ENCODE data around the gene EFNA4. TPM values are rescaled to one million over a fixed set of nuclear protein-coding genes. Genes with fewer than 3 reads are reported as not detected.

EFNA4 gene
- total RNA-seq, 1 donor from 2014 or later, result 46.8 TPM

GRCh38 chr1:155052439-155053395 is 10.8 kb upstream of the EFNA4 start:
- no peak overlapping the region for H3K27ac Mint-ChIP-seq
- H3K4me3 Mint-ChIP-seq (ENCODE audit: low read depth), result peak overlapping the region; percentile 59

GRCh38 chr1:155053531-155054105 is 9.9 kb upstream of the EFNA4 start:
- H3K9me3 Mint-ChIP-seq (ENCODE audit: low read depth), result no peaks in the 10 kb centered on the region
- no peak for TF ChIP-seq CTCF (IDR thresholded peaks at IDR 0.05; ENCODE audit: unreplicated experiment)
- H3K27me3 Mint-ChIP-seq, result peaks cover 18% of the 10 kb centered on the region
- no peak for DNase-seq (ENCODE audit: low spot score, unreplicated experiment)
- peaks cover 12% of the 10 kb centered on the region for H3K4me1 Mint-ChIP-seq (ENCODE audit: low read depth)
- no peak overlapping the region for H3K27ac Mint-ChIP-seq
- no peak overlapping the region for H3K4me3 Mint-ChIP-seq (ENCODE audit: low read depth)
- no peaks in the 10 kb centered on the region for H3K36me3 Mint-ChIP-seq (ENCODE audit: insufficient read depth)

More at GRCh38 chr1:155052439-155053395, 10.8 kb upstream of the EFNA4 start:
- Mint-ChIP-seq H3K9me3 (ENCODE audit: low read depth) (no peaks in the 10 kb centered on the region), H3K36me3 (ENCODE audit: insufficient read depth) (no peaks in the 10 kb centered on the region), H3K4me1 (ENCODE audit: low read depth) (peaks cover 12% of the 10 kb centered on the region), H3K27me3 (peaks cover 18% of the 10 kb centered on the region)
- TF ChIP-seq CTCF (IDR thresholded peaks at IDR 0.05; ENCODE audit: unreplicated experiment), result no peak
- no peak for DNase-seq (ENCODE audit: low spot score, unreplicated experiment)

- TF ChIP-seq CTCF (IDR thresholded peaks at IDR 0.05; ENCODE audit: unreplicated experiment), result no peak
- Mint-ChIP-seq H3K36me3 (ENCODE audit: insufficient read depth) (no peaks in the 10 kb centered on the region), H3K27me3 (peaks cover 11% of the 10 kb centered on the region), H3K27ac (no peak overlapping the region), H3K4me3 (ENCODE audit: low read depth) (no peak overlapping the region), H3K9me3 (ENCODE audit: low read depth) (no peaks in the 10 kb centered on the region), H3K4me1 (ENCODE audit: low read depth) (peaks cover 6% of the 10 kb centered on the region)
- no peak for DNase-seq (ENCODE audit: low spot score, unreplicated experiment)
These were observed 6.4 kb upstream of the EFNA4 start for GRCh38 chr1:155057104-155057503.

- DNase-seq (ENCODE audit: low spot score, unreplicated experiment), result no peak
- Mint-ChIP-seq H3K4me3 (ENCODE audit: low read depth) (no peak overlapping the region), H3K9me3 (ENCODE audit: low read depth) (no peaks in the 10 kb centered on the region), H3K27me3 (peaks cover 7% of the 10 kb centered on the region), H3K36me3 (ENCODE audit: insufficient read depth) (no peaks in the 10 kb centered on the region), H3K4me1 (ENCODE audit: low read depth) (peaks cover 8% of the 10 kb centered on the region), H3K27ac (no peak overlapping the region)
- TF ChIP-seq CTCF (IDR thresholded peaks at IDR 0.05; ENCODE audit: unreplicated experiment), result peak; percentile 25
These were observed 5.7 kb upstream of the EFNA4 start for GRCh38 chr1:155057788-155058211.

- H3K4me3 Mint-ChIP-seq (ENCODE audit: low read depth), result no peak overlapping the region
These were observed 2.8 kb upstream of the EFNA4 start for GRCh38 chr1:155060736-155061135.

More at GRCh38 chr1:155060736-155061135, 2.8 kb upstream of the EFNA4 start:
- Mint-ChIP-seq H3K27me3 (peaks cover 3% of the 10 kb centered on the region), H3K4me1 (ENCODE audit: low read depth) (peaks cover 21% of the 10 kb centered on the region), H3K36me3 (ENCODE audit: insufficient read depth) (peaks cover 1% of the 10 kb centered on the region), H3K9me3 (ENCODE audit: low read depth) (no peaks in the 10 kb centered on the region), H3K27ac (no peak overlapping the region)
- no peak for TF ChIP-seq CTCF (IDR thresholded peaks at IDR 0.05; ENCODE audit: unreplicated experiment)
- no peak for DNase-seq (ENCODE audit: low spot score, unreplicated experiment)
